ENCODE data around the gene SLC26A9.

Gene SLC26A9

DNA sequence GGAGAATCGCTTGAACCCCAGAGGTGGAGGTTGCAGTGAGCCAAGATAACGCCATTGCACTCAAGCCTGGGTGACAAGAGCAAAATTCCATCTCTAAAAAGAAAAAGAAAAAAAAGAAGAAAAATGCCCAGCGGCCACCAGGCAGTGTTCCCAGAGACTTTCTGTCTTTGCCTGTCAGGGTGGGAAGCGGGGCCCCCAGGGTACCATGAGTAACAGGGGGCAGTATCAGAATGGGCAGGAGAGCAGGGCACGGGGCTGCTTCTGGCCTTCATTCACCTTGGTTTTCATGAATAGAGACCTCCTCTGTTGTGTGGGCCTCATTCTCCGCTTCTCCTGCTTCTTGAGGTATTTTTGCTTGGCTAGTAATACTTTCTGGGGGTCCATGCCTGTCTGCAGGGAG lies 20.4 kb downstream of the SLC26A9 start:
- Histone ChIP-seq H3K4me3 (ENCODE audit: low read depth, low read length) (no peak overlapping the region), H3K36me3 (ENCODE audit: control insufficient read depth in 2 of 2, insufficient read depth in 1 of 2, low read length in 2 of 2) (no peaks in the 10 kb centered on the region), H3K9me3 (ENCODE audit: control insufficient read depth, insufficient read depth, low read depth, low read length) (no peaks in the 10 kb centered on the region), H3K4me1 (ENCODE audit: control insufficient read depth, insufficient read depth, low read length) (no peaks in the 10 kb centered on the region), H3K27ac (ENCODE audit: extremely low read depth, low read depth, low read length) (no peak overlapping the region)
- TF ChIP-seq, protein P1, sequence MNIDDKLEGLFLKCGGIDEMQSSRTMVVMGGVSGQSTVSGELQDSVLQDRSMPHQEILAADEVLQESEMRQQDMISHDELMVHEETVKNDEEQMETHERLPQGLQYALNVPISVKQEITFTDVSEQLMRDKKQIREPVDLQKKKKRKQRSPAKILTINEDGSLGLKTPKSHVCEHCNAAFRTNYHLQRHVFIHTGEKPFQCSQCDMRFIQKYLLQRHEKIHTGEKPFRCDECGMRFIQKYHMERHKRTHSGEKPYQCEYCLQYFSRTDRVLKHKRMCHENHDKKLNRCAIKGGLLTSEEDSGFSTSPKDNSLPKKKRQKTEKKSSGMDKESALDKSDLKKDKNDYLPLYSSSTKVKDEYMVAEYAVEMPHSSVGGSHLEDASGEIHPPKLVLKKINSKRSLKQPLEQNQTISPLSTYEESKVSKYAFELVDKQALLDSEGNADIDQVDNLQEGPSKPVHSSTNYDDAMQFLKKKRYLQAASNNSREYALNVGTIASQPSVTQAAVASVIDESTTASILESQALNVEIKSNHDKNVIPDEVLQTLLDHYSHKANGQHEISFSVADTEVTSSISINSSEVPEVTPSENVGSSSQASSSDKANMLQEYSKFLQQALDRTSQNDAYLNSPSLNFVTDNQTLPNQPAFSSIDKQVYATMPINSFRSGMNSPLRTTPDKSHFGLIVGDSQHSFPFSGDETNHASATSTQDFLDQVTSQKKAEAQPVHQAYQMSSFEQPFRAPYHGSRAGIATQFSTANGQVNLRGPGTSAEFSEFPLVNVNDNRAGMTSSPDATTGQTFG (tag by site-specific recombination; IDR thresholded peaks at IDR 0.05; ENCODE audit: borderline replicate concordance), result no peak
- TF ChIP-seq, protein P2, sequence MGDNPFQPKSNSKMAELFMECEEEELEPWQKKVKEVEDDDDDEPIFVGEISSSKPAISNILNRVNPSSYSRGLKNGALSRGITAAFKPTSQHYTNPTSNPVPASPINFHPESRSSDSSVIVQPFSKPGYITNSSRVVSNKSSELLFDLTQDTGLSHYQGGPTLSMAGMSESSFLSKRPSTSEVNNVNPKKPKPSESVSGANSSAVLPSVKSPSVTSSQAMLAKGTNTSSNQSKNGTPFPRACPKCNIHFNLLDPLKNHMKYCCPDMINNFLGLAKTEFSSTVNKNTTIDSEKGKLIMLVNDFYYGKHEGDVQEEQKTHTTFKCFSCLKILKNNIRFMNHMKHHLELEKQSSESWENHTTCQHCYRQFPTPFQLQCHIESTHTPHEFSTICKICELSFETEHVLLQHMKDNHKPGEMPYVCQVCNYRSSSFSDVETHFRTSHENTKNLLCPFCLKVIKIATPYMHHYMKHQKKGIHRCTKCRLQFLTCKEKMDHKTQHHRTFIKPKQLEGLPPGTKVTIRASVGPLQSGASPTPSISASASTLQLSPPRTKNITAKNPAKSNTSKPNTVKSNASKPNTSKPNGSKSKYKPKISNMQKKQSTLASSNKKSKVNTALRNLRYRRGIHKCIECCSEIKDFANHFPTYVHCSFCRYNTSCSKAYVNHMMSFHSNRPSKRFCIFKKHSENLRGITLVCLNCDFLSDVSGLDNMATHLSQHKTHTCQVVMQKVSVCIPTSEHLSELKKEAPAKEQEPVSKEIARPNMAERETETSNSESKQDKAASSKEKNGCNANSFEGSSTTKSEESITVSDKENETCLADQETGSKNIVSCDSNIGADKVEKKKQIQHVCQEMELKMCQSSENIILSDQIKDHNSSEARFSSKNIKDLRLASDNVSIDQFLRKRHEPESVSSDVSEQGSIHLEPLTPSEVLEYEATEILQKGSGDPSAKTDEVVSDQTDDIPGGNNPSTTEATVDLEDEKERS (tag by site-specific recombination; IDR thresholded peaks at IDR 0.05), result no peak
- TF ChIP-seq ZNF146 (tag by site-specific recombination; IDR thresholded peaks at IDR 0.05) (peak; percentile 23; the same call in 1 of the 2 replicates), ZNF529 (tag by site-specific recombination; IDR thresholded peaks at IDR 0.05; ENCODE audit: insufficient replicate concordance) (no peak), SETDB1 (IDR thresholded peaks at IDR 0.05; ENCODE audit: insufficient read length, low read length) (no peak)
- TF ChIP-seq, protein P3, sequence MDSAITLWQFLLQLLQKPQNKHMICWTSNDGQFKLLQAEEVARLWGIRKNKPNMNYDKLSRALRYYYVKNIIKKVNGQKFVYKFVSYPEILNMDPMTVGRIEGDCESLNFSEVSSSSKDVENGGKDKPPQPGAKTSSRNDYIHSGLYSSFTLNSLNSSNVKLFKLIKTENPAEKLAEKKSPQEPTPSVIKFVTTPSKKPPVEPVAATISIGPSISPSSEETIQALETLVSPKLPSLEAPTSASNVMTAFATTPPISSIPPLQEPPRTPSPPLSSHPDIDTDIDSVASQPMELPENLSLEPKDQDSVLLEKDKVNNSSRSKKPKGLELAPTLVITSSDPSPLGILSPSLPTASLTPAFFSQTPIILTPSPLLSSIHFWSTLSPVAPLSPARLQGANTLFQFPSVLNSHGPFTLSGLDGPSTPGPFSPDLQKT (IDR thresholded peaks at IDR 0.05; ENCODE audit: borderline replicate concordance, low read depth, low read length), result no peak
- ChIA-PET POLR2A (interaction anchor here (1.3 kb wide), 1 partner anchor 54 kb away, joined by 3 read pairs; no protein-coding TSS in a partner anchor), CTCF (interaction anchor here (15.6 kb wide), 1 partner anchor 56 kb away, joined by 527 read pairs; no protein-coding TSS in a partner anchor)

DNA sequence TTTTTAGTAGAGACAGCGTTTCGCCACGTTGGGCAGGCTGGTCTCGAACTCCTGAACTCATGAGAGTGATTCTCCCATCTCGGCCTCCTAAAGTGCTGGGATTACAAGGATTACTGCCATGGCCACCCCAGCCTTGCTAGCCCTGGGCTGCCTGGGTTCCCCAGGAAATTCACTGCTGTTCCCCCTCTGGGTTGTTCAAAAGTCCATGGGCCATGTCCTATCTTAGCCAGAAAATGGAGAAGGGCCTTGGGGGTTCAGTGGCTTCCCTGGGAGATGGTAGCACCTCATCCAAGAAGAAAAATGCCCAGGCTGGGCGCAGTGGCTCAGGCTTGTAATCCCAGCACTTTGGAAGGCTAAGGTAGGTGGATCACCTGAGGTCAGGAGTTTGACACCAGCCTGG lies 20.9 kb downstream of the SLC26A9 start:
- Histone ChIP-seq H3K4me3 (ENCODE audit: low read depth, low read length) (no peak overlapping the region), H3K36me3 (ENCODE audit: control insufficient read depth in 2 of 2, insufficient read depth in 1 of 2, low read length in 2 of 2) (no peaks in the 10 kb centered on the region), H3K4me1 (ENCODE audit: control insufficient read depth, insufficient read depth, low read length) (no peaks in the 10 kb centered on the region), H3K9me3 (ENCODE audit: control insufficient read depth, insufficient read depth, low read depth, low read length) (no peaks in the 10 kb centered on the region), H3K27ac (ENCODE audit: extremely low read depth, low read depth, low read length) (no peak overlapping the region)
- TF ChIP-seq KLF1 (tag by site-specific recombination; IDR thresholded peaks at IDR 0.05), result no peak
- no peak for TF ChIP-seq ZNF747 (tag by site-specific recombination; IDR thresholded peaks at IDR 0.05)
- no peak for TF ChIP-seq ZNF561 (tag by site-specific recombination; IDR thresholded peaks at IDR 0.05; ENCODE audit: borderline replicate concordance)
- no peak for TF ChIP-seq ZNF776 (tag by site-specific recombination; IDR thresholded peaks at IDR 0.05; ENCODE audit: borderline replicate concordance)
- TF ChIP-seq YY1 (tag by site-specific recombination; IDR thresholded peaks at IDR 0.05), result no peak
- no peak for TF ChIP-seq ZBTB48 (tag by site-specific recombination; IDR thresholded peaks at IDR 0.05)
- no peak for TF ChIP-seq GLI4 (tag by site-specific recombination; IDR thresholded peaks at IDR 0.05)
- TF ChIP-seq ZNF2 (tag by site-specific recombination; IDR thresholded peaks at IDR 0.05), result no peak
- TF ChIP-seq ZNF555 (tag by site-specific recombination; conservative IDR thresholded peaks at IDR 0.05), result no peak
- no peak for TF ChIP-seq ZFHX2 (tag by site-specific recombination; conservative IDR thresholded peaks at IDR 0.05)
- TF ChIP-seq ZNF175 (tag by site-specific recombination; IDR thresholded peaks at IDR 0.05), result no peak
- TF ChIP-seq ZNF302 (tag by site-specific recombination; IDR thresholded peaks at IDR 0.05; ENCODE audit: low read depth), result no peak
- TF ChIP-seq ZNF138 (tag by site-specific recombination; IDR thresholded peaks at IDR 0.05; ENCODE audit: borderline replicate concordance), result no peak
- TF ChIP-seq, protein P4, sequence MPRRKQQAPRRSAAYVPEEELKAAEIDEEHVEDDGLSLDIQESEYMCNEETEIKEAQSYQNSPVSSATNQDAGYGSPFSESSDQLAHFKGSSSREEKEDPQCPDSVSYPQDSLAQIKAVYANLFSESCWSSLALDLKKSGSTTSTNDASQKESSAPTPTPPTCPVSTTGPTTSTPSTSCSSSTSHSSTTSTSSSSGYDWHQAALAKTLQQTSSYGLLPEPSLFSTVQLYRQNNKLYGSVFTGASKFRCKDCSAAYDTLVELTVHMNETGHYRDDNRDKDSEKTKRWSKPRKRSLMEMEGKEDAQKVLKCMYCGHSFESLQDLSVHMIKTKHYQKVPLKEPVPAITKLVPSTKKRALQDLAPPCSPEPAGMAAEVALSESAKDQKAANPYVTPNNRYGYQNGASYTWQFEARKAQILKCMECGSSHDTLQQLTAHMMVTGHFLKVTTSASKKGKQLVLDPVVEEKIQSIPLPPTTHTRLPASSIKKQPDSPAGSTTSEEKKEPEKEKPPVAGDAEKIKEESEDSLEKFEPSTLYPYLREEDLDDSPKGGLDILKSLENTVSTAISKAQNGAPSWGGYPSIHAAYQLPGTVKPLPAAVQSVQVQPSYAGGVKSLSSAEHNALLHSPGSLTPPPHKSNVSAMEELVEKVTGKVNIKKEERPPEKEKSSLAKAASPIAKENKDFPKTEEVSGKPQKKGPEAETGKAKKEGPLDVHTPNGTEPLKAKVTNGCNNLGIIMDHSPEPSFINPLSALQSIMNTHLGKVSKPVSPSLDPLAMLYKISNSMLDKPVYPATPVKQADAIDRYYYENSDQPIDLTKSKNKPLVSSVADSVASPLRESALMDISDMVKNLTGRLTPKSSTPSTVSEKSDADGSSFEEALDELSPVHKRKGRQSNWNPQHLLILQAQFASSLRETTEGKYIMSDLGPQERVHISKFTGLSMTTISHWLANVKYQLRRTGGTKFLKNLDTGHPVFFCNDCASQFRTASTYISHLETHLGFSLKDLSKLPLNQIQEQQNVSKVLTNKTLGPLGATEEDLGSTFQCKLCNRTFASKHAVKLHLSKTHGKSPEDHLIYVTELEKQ (tag by site-specific recombination; IDR thresholded peaks at IDR 0.05; ENCODE audit: borderline replicate concordance), result no peak
- TF ChIP-seq MZF1 (tag by site-specific recombination; IDR thresholded peaks at IDR 0.05; ENCODE audit: borderline replicate concordance), result no peak
- TF ChIP-seq ZNF10 (tag by site-specific recombination; IDR thresholded peaks at IDR 0.05), result no peak
- CTCF ChIA-PET, result interaction anchor here (1.6 to 15.6 kb wide), 2 partner anchors 56 to 70 kb away, joined by 3 to 527 read pairs; no protein-coding TSS in a partner anchor
- POLR2A ChIA-PET, result interaction anchor here (1.3 kb wide), 1 partner anchor 55 kb away, joined by 3 read pairs; no protein-coding TSS in a partner anchor
